CD4-positive, alpha-beta T cell (primary cell): ENCODE measurements around the gene CTRB2. TPM values are rescaled to one million over a fixed set of nuclear protein-coding genes. Genes with fewer than 3 reads are reported as not detected.

ENCODE experiments used
- ATAC-seq: fragments of 200-7000 bp; cut with Tn5 transposase; one replicate; pipeline ENCODE4 v1.10.0; 2022; ENCODE audit warnings: mild to moderate bottlenecking; ENCODE audit not compliant: poor library complexity
- CTCF ChIA-PET: fragments of 350-600 bp; sonication (Branson Sonifier 250); formaldehyde crosslinking; loops from one replicate; lab custom pipeline; 2021; ENCODE audit warnings: antibody characterized with exemption, inconsistent platforms; lab: Charles Lee
- POLR2A ChIA-PET: fragments of 350-600 bp; sonication (Branson Sonifier 250); formaldehyde crosslinking; loops from one replicate; lab custom pipeline; 2021; ENCODE audit warnings: antibody characterized with exemption, inconsistent platforms; lab: Charles Lee
- DNase-seq, 14 experiments: peaks; one replicate each; pipeline ENCODE4 v3.0.0-alpha.2; 2013 to 2020; ENCODE audit warnings: mixed read lengths in 2 of 14
- H3K27ac ChIP-seq, 2 donors: one replicate each; pipeline versions ENCODE4 v1.5.1 to v1.7.0; 2013; ENCODE audit warnings: low read length in 2 of 2, low read depth in 1 of 2, mild to moderate bottlenecking in 1 of 2
- H3K27me3 ChIP-seq, 2 experiments: 1 replicate in 1 of 2; 2 replicates in 1 of 2; pipeline versions ENCODE4 v1.6.1 to v1.7.0; 2013; ENCODE audit warnings: low read length in 2 of 2, control low read depth in 1 of 2, mild to moderate bottlenecking in 1 of 2, moderate library complexity in 1 of 2; ENCODE audit not compliant: insufficient read depth in 2 of 2, control insufficient read depth in 1 of 2
- H3K36me3 ChIP-seq: one replicate; pipeline ENCODE4 v1.6.1; 2013; ENCODE audit warnings: low read length, control low read depth; ENCODE audit not compliant: insufficient read depth
- H3K4me1 ChIP-seq: one replicate; pipeline ENCODE4 v1.6.1; 2013; ENCODE audit warnings: low read length, control low read depth; ENCODE audit not compliant: insufficient read depth
- H3K4me3 ChIP-seq: one replicate; pipeline ENCODE4 v1.5.1; 2013; ENCODE audit warnings: mild to moderate bottlenecking, low read length, moderate library complexity
- H3K9me3 ChIP-seq, 2 experiments: 1 replicate in 1 of 2; 2 replicates in 1 of 2; pipeline versions ENCODE4 v1.6.1 to v1.7.0; 2013; ENCODE audit warnings: low read length in 2 of 2, mild to moderate bottlenecking in 2 of 2, control low read depth in 1 of 2, moderate library complexity in 1 of 2; ENCODE audit not compliant: control insufficient read depth in 1 of 2, insufficient read depth in 1 of 2
- H3K27ac Mint-ChIP-seq: one replicate; pipeline ENCODE4 v1.8.0; 2020; ENCODE audit warnings: mixed read lengths
- H3K27me3 Mint-ChIP-seq: one replicate; pipeline ENCODE4 v1.8.0; 2021; ENCODE audit warnings: mixed read lengths
- H3K36me3 Mint-ChIP-seq: one replicate; pipeline ENCODE4 v1.8.0; 2021; ENCODE audit warnings: low read depth, mixed read lengths
- H3K4me1 Mint-ChIP-seq: one replicate; pipeline ENCODE4 v1.8.0; 2021; ENCODE audit warnings: low read depth, mixed read lengths
- H3K4me3 Mint-ChIP-seq: one replicate; pipeline ENCODE4 v1.8.0; 2020; ENCODE audit warnings: mild to moderate bottlenecking, mixed read lengths
- H3K9me3 Mint-ChIP-seq: one replicate; pipeline ENCODE4 v1.8.0; 2020; ENCODE audit warnings: mixed read lengths
- CTCF ChIP-seq: fragments of 200-600 bp; IDR thresholded peaks from one replicate; pipeline ENCODE4 v1.8.0; 2022; ENCODE audit warnings: antibody characterized with exemption, mild to moderate bottlenecking
- intact Hi-C, 2 experiments: fragments of 100-400 bp; cut with DNase I in 1 of 2; cut with micrococcal nuclease in 1 of 2; formaldehyde crosslinking; loops; one replicate each; pipeline versions ENCODE4 v1.15.1 to v1.9.0; 2023 to 2025; cut with DNase I, micrococcal nuclease
- polyA plus RNA-seq, 2 donors: library from polyadenylated mRNA; unstranded; fragments of 120-200 nt; gene quantifications; one replicate each; pipeline ENCODE4 v1.2.1, GENCODE V29; 2013
- total RNA-seq, 174 experiments: library from RNA in 2 of 174; stranded (reverse) in 2 of 174; gene quantifications; one replicate each; pipeline ENCODE4 v1.2.3 and lab custom pipeline; 2021 to 2026

CTRB2 gene
- total RNA-seq (not detected), total RNA-seq (lab: John Stamatoyannopoulos, UW) (0 to 0.10 (median 0) reads per million in 172 experiments)
- not detected for polyA plus RNA-seq (2013, experiment 1 of 2)
- polyA plus RNA-seq (2013, experiment 2 of 2): not detected

DNA sequence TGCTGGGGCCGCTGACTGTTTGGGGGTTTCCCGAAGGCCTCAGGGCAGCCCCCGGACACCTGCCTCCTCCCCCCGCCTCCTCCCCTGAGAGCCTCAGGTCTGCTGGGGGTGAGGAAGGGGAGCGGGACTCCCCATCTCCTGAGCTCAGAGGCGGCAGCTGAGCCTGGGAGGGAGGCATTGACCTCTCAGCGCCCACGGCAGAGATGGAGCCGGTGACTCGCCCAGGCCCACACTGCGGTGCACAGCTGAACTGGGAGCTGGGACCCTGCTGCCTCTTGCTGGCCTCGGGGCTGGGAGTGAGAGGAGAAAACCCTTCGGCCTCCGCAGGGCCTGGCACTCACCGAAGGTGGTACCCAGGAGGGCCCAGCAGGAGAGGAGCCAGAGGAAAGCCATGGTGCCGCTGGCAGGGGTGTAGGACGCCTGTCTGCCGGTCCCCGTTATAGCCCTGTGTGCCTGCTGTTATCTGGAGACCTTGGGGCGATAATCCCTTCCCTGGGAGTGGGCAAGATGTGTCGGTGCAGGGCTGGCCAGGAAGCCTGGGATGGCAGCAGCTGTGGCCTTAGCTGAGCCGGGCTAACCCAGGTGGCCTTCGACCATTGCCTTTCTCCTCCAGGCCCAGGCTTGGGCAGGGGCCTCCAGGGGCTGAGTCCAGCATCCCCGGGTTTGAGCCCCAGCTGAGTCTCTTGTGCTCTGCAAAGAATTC is at the start of gene CTRB2:
TSS of gene CTRB2 (minus strand) at position 413 of the 703 bp plus-strand sequence. CDS start at position 393, 20 bp downstream.
- Mint-ChIP-seq H3K9me3 (no peaks in the 10 kb centered on the region), H3K27me3 (no peaks in the 10 kb centered on the region), H3K4me1 (peaks cover 8% of the 10 kb centered on the region), H3K27ac (no peak within 1 kb of the TSS), H3K4me3 (no peak within 1 kb of the TSS), H3K36me3 (no peaks in the 10 kb centered on the region)
- no peak for DNase-seq
- CTCF ChIA-PET: no interaction called here
- H3K4me3 ChIP-seq: no peak within 1 kb of the TSS
- no peaks in the 10 kb centered on the region for H3K36me3 ChIP-seq
- H3K4me1 ChIP-seq: peaks cover 2% of the 10 kb centered on the region
- POLR2A ChIA-PET: no interaction called here
- intact Hi-C loops: loop anchor here in 1 of 2 experiments (2.0 kb wide), 1 partner anchor 20 kb away; no protein-coding TSS in a partner anchor
- no peaks in the 10 kb centered on the region for H3K9me3 ChIP-seq
- no peak for ATAC-seq
- TF ChIP-seq CTCF: no peak
- no peak within 1 kb of the TSS for H3K27ac ChIP-seq
- no peaks in the 10 kb centered on the region for H3K27me3 ChIP-seq

DNA sequence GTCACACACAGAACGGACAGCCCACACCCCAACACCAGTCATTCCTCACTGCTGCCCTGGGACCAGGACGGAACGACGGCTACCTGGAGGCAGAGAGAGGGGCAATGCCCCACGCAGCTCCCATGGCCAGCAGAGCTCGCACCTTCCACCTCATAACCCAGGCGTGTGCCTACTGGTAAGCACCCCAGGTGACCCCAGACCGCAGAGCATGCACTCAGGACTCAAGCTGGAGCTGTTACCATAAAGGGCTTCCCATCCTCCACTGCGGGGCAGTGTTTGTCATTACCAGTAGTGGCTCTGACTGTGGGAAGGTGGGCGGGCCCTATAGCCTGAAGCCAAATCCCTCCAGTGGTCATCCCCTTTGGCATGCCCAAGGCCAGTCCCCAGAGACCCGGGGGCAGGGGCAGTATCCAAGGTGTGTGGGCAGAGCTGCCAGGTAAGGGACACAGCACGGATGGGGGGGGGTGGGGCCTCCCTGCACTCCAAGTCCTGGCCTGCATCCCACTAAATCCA is 49.2 kb upstream of the CTRB2 start:
- Mint-ChIP-seq H3K27ac (no peak overlapping the region), H3K27me3 (peaks cover 42% of the 10 kb centered on the region), H3K9me3 (no peaks in the 10 kb centered on the region), H3K36me3 (no peaks in the 10 kb centered on the region), H3K4me3 (no peak overlapping the region), H3K4me1 (peaks cover 5% of the 10 kb centered on the region)
- Histone ChIP-seq H3K9me3 (peaks cover 0 to 19% of the 10 kb centered on the region in 2 experiments), H3K27ac (no peak overlapping the region), H3K27me3 (peaks cover 46 to 51% of the 10 kb centered on the region in 2 experiments), H3K4me3 (no peak overlapping the region), H3K4me1 (peaks cover 6% of the 10 kb centered on the region), H3K36me3 (no peaks in the 10 kb centered on the region)
- no peak for ATAC-seq
- intact Hi-C loops: no loop called here
- DNase-seq: no peak
- POLR2A ChIA-PET: no interaction called here
- CTCF ChIA-PET: interaction anchor here (1.1 kb wide), 1 partner anchor 22 kb away, joined by 3 read pairs; no protein-coding TSS in a partner anchor
- TF ChIP-seq CTCF: no peak

DNA sequence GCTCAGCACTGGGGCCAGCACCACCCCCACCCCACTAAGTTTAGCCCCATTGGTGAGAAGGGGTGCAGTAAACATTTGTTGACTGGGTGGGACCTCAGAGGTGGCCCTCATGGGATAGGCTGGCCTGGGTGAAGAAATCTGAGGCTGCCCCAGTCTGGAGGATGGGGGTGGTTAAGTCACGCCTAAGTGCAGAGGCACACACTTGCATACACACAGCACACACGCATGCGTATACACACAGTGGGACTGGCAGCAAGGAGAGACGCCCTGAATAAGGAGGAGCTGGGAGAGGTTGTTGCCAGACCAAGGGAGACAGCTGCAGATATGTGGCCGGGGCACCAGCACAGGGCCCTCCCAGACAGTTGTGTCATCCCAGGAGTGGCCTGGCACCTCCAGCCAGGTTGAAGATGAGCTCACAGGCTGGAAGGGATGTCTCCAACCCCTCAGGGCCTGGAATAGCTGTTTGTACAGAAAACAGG is 47.4 kb upstream of the CTRB2 start:
- peaks cover 56 to 68% of the 10 kb centered on the region in 2 experiments for H3K27me3 ChIP-seq
- POLR2A ChIA-PET: no interaction called here
- no peak overlapping the region for H3K4me3 ChIP-seq
- H3K4me1 Mint-ChIP-seq: peaks cover 5% of the 10 kb centered on the region
- no peak for TF ChIP-seq CTCF
- H3K27ac Mint-ChIP-seq: no peak overlapping the region
- no peak overlapping the region for H3K4me3 Mint-ChIP-seq
- peaks cover 47% of the 10 kb centered on the region for H3K27me3 Mint-ChIP-seq
- H3K9me3 Mint-ChIP-seq: no peaks in the 10 kb centered on the region
- DNase-seq (no peak), ATAC-seq (no peak)
- no peak overlapping the region for H3K27ac ChIP-seq
- intact Hi-C loops: no loop called here
- H3K4me1 ChIP-seq: peaks cover 13% of the 10 kb centered on the region
- peaks cover 0 to 21% of the 10 kb centered on the region in 2 experiments for H3K9me3 ChIP-seq
- H3K36me3 ChIP-seq: no peaks in the 10 kb centered on the region
- no peaks in the 10 kb centered on the region for H3K36me3 Mint-ChIP-seq
- CTCF ChIA-PET: no interaction called here
